Erythroblast (primary cell): ENCODE data around the gene TIMM17A.

ENCODE experiments used
- GATA1 ChIP-seq: IDR thresholded peaks from 2 replicates; pipeline ENCODE4 v1.6.1; 2011; ENCODE audit warnings: low read depth, mild to moderate bottlenecking, control low read depth, low read length, moderate library complexity
- POLR2A ChIP-seq: IDR thresholded peaks from 2 replicates; pipeline ENCODE4 v1.6.1; 2011; ENCODE audit warnings: mild to moderate bottlenecking, low read length

DNA sequence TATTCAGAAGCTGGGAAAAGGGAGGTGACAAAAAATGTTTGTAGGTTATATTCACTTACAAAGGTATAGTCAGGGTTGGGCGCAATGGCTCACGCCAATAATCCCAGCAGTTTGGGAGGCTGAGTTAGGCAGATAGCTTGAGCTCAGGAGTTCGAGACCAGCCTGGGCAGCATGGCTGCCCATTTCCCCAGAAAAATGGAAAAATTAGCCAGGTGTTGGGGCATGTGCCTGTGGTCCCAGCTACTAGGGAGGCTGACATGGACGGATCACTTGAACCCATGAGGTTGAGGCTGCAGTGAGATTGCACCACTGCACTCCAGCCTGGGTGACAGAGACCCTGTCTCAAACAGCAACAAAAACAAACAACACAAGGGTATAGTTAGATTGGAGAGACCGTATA, 3.0 kb downstream of the TIMM17A start:
- no peak for TF ChIP-seq POLR2A
- TF ChIP-seq GATA1: no peak
